NCI-H526 treated with DMSO at 0.1 percent for 48 hours (cell line): ENCODE measurements around the gene CTTNBP2.
"Not testable (repeated sequence)": the region's sequence is repeated elsewhere in the genome, so short reads cannot be mapped to it uniquely, and the experiment has no call there.

Experiments
- DNase-seq: peaks from one replicate; lab custom pipeline; 2025; lab: John Stamatoyannopoulos, UW

Gene CTTNBP2

GRCh38 chr7:117737926-117738325, 135.3 kb downstream of the CTTNBP2 start:
- no peak for DNase-seq

GRCh38 chr7:117731455-117731854, 141.8 kb downstream of the CTTNBP2 start:
- no peak for DNase-seq

- no peak for DNase-seq
Observed at GRCh38 chr7:117730390-117730789, 142.9 kb downstream of the CTTNBP2 start.

DNA sequence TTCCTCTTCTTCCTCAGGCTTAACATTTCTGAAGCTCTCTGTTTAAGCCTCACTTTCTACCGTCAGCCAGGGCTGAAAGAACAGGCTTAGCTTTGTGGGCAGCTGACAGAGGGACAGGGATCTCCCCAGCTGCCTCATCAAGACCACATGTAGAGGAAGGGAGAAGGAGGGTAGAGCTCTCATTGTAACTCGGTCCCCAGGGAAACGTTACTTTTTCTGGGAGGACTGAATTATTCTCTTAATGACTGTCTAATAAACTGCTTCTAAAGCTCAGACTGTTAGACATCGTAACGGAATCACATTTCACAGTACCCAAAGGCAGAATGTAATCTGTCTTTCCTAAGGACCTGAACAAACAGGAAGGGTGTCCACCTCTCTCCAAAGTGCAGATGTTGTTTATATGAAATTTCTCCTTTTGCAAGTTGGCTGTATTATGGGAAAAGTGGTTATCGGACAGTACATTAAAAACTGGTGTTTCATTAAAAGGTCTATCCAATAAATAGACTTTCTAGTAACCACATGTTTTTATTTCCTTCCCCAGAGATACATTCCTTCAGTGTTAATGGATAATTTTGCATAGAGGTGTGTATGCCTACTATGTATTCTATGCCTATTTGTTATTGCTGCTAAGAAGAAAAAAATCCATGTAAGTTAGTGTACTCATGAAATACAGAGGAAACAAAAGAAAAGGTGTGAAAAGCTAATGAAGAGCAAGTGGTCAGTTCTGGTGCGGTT, 144.2 kb downstream of the CTTNBP2 start:
- DNase-seq, result no peak

DNA sequence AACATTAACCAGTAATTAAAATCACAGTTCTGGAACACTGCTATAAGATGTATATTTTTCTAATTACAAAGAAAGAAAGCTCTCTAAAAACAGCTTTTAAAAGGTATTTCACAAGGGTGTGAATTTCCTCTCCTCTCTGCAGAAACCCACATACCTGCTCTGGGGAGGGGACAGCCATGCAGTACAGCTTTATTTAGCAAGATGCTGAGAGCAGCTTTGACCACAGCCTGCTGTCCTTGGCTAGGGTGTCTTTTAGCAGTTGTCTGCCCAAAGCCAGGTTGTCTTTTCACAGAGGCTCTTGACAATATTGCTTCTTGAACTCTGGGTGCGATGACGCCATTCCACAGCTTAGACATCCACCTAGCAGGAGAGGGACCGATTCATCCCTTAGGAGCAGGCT, 148.3 kb downstream of the CTTNBP2 start:
- DNase-seq, result no peak

DNA sequence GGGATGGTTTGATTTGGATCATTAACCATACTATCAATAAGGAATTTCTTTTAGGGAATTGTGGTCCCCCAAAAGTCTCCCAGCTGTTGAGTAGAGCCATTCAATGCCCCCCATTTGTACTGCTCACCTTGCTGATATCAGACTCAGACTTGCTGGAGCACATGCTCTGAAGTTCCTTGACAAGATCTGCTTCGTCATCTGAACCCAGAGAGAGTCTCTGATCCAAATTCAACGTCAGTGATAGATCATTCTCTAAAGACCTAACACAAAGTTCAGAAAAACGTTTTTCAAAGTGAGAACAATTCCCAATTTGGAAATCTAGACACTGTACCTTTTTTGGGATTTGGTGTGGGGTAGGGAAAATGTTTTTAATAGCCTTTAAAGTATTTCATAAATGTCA, 153.9 kb downstream of the CTTNBP2 start:
- no peak for DNase-seq

DNA sequence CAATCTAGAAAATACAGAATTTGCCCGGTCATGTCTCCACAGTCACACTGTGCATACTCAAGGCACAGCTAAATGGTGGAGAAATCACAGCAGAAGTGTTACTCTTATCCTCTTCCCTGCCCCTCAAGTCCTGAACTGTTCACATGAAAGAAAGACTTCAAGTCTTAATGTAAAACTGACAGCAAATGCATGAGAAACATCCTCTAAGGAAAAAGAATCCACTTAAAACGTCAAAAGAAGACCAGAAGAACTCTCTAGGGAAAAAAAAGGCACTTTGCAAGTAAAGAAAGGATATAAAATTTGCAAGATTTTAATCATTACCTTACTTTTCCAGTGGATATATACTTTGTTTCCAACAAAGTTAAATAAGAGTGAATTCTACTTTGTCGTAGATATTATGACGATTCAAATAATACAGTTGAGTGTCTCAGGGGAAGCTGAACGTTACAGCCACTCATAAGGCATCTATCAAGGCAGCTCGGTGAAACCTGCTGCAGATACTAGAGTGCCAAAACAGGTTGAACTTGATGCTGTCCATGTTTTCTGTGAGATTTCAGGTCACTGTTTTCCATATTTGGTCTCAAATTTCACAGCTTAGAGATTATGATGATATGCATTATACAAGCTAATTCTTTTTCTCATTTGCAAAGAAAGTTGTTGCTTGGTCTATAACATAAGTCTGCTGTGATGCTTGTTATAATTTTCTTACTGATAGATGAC, 155.0 kb downstream of the CTTNBP2 start:
- DNase-seq, result no peak

DNA sequence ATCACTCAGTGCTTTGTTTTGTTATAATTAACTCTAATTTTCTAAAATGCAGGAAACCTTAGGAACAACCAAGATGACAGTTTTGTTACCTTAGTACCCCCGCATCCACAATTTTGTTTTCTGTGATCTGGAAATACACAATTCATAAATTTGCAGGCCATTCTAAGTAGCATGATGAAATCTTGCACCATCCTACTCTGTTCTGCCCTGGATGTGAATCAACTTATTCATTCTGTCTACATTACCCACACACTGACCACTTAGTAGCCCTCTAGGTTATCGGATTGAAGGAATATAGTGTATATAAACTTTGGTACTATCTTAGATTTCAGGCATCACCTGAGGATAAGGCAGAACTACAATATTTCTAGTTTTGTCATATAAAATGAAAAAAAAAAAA, 155.9 kb downstream of the CTTNBP2 start:
- DNase-seq, result no peak

GRCh38 chr7:117716707-117717299, 156.4 kb downstream of the CTTNBP2 start:
- no peak for DNase-seq

- peak; percentile 25 for DNase-seq
Observed at GRCh38 chr7:117715784-117716445, 157.3 kb downstream of the CTTNBP2 start.

DNA sequence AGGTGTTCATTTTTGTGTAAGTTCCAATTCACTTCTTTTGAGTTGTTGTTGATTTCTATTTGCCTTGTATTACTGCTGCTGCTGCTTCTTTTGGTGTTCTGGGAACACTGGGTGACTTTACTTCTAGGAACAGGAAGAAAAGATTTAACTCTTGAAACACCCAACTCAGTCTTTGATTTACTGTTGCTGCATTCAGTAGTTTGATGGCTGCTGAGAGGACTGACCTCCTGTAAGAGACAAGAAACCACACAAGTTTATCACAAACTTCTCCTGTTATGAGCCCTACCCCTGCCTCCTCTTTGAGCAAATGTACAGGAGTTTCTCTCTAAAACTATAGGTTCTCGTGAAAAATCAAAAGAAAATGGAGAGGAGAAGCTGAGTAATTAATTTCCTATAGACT, 161.7 kb downstream of the CTTNBP2 start:
- DNase-seq, result no peak

DNA sequence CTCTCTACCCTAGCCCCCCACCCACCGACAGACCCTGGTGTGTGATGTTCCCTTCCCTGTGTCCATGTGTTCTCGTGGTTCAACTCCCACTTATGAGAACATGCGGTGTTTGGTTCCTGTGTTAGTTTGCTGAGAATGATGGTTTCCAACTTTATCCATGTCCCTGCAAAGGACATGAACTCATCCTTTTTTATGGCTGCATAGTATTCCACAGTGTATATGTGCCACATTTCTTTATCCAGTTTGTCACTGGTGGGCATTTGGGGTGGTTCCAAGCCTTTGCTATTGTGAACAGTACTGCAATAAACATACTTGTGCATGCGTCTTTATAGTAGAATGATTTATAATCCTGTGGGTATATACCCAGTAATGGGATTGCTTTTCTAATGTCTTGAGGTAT, 165.1 kb downstream of the CTTNBP2 start:
- DNase-seq, result not testable (repeated sequence)

DNA sequence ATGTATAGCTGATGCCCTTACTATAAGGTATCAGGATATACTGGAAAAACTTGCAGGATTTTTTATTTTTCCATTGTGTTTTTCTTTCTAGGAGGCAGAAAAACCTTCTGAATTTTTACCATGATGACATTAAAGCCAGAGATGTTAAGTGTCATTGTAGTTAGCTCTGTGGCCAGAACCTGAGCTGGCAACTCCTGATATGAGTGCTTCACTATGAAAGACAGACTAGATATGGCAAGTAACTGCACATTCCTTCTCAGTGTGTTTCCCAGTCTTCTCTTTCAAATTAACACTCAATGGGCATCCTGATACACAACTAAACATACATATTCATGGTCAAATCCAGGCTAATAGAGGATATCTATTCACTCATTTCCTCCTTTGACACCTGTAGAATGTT, 166.2 kb downstream of the CTTNBP2 start:
- DNase-seq, result no peak

- DNase-seq, result no peak
Observed at GRCh38 chr7:117706210-117706609, 167.0 kb downstream of the CTTNBP2 start.

DNA sequence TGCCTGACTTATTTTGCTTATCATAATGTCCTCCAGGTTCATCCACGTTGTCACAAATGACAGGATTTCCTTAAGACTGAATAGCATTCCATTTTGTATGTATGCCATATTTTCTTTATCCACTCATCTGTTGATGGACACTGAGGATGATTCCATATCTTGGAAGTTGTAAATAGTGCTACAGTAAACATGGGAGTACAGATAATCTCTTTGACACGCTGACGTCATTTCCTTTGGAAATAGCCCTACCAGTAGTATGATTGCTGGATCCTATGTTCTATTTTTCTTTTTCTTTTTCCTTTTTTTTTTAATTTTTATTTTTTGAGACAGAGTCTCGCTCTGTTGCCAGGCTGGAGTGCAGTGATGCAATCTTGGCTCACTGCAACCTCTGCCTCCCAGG, 167.6 kb downstream of the CTTNBP2 start:
- DNase-seq, result no peak

- DNase-seq, result no peak
Observed at GRCh38 chr7:117704063-117704462, 169.2 kb downstream of the CTTNBP2 start.

- no peak for DNase-seq
Observed at GRCh38 chr7:117698018-117698417, 175.2 kb downstream of the CTTNBP2 start.

DNA sequence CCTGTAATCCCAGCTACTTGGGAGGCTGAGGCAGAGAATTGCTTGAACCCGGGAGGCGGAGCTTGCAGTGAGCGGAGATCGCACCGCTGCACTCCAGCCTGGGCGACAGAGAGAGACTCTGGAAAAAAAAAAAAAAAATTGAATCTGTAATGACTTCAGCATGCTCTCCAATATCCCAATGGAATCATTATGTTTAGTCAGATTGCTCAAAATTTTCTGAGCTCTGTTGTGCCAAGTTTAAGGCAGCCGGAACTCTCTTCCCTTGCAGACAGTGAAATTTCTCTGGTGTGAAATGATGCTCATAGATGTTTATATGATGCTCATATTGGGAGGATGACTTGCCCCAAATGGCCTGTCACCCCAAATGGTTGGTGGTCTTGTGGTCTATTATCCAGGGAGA, 180.9 kb downstream of the CTTNBP2 start:
- DNase-seq, result no peak

- no peak for DNase-seq
Observed at GRCh38 chr7:117690147-117690546, 183.1 kb downstream of the CTTNBP2 start.

GRCh38 chr7:117689406-117689805, 183.8 kb downstream of the CTTNBP2 start:
- DNase-seq, result no peak

- no peak for DNase-seq
Observed at GRCh38 chr7:117688126-117688525, 185.1 kb downstream of the CTTNBP2 start.

GRCh38 chr7:117686311-117686935, 186.8 kb downstream of the CTTNBP2 start:
- no peak for DNase-seq
